Measurements from ENCODE around the gene DACH1.

The DACH1 gene

DNA sequence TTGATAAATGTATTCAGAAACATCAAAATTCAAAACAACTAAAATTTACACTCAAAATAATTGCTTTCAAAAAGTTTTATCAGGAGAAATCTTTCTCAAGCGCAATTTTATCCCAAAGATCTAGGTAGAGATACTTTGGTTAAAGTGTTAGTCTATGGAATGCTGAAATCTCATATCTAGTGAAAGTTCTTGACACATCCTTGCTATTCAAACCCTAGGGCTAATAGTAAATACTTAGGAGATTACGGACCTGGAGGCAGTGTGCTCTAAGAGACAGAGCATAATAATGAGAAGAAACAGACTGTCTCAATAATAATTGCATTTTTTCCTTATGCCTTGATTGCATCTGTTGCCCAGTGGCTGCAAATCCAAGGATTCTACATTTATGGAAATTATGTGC, 330.8 kb downstream of the DACH1 start:
- DNase-seq (ENCODE audit: insufficient read length) (no peak), FAIRE-seq (no peak)
- no peak for TF ChIP-seq TAF1 (IDR thresholded peaks at IDR 0.05; ENCODE audit: borderline replicate concordance, low read depth, low read length)
- TF ChIP-seq POLR2AphosphoS5 (IDR thresholded peaks at IDR 0.05; ENCODE audit: low read depth, low read length), result no peak
- TF ChIP-seq POLR2A (IDR thresholded peaks at IDR 0.05; ENCODE audit: low read depth, low read length), result no peak

DNA sequence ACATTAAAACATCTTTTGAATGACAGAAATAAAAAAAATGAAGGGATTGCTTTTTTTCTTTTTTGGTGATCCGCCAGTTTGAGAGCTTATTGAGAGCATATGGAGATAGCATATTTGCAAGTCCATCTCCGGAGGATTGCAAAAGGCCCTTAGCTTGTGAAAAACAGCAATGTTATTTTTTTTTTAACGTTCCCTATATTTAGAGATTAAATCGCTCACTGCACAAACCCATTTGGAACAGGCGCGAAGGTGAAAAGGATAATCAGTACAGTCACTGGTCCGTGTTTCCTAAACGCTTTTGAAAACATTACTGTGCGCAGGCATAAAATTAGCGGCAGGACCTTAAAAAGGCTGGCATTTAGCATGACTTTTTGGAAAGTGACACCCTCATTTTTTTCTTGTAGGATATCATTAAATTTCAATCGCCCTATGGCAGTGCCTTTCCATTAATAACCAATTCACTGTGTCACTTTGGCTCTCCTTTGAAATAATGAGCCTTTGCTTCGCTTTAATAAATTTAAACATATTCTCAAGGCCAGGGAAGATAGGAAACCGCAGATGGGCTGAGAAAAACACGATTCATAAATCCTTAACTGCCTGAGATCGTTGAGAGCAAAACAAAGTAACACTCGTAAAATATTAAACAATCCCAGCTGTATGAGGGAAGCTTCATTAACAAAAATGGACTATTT, 342.2 kb downstream of the DACH1 start:
- DNase-seq (ENCODE audit: insufficient read length), result no peak
- no peak for FAIRE-seq
- TF ChIP-seq TAF1 (IDR thresholded peaks at IDR 0.05; ENCODE audit: borderline replicate concordance, low read depth, low read length) (no peak), POLR2AphosphoS5 (IDR thresholded peaks at IDR 0.05; ENCODE audit: low read depth, low read length) (no peak), POLR2A (IDR thresholded peaks at IDR 0.05; ENCODE audit: low read depth, low read length) (no peak)

DNA sequence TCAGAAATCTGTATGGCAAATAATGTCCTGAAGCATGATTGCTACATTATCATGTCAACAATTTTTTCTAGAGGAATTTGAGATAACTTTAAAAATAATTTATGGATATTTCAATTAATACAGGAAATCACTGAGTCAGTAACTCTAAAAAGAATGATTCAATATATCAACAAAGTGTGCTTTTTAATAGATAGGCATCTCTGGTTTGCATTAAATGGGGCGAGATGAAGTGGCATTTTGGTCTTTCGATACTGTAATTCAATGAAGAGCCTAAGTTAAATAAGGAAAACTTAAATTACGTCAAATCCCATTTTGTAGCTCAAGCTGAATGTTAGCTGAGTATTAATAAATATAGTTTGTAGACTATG, 342.8 kb downstream of the DACH1 start:
- FAIRE-seq (no peak), DNase-seq (ENCODE audit: insufficient read length) (no peak)
- TF ChIP-seq TAF1 (IDR thresholded peaks at IDR 0.05; ENCODE audit: borderline replicate concordance, low read depth, low read length), result no peak
- TF ChIP-seq POLR2AphosphoS5 (IDR thresholded peaks at IDR 0.05; ENCODE audit: low read depth, low read length), result no peak
- TF ChIP-seq POLR2A (IDR thresholded peaks at IDR 0.05; ENCODE audit: low read depth, low read length), result no peak

DNA sequence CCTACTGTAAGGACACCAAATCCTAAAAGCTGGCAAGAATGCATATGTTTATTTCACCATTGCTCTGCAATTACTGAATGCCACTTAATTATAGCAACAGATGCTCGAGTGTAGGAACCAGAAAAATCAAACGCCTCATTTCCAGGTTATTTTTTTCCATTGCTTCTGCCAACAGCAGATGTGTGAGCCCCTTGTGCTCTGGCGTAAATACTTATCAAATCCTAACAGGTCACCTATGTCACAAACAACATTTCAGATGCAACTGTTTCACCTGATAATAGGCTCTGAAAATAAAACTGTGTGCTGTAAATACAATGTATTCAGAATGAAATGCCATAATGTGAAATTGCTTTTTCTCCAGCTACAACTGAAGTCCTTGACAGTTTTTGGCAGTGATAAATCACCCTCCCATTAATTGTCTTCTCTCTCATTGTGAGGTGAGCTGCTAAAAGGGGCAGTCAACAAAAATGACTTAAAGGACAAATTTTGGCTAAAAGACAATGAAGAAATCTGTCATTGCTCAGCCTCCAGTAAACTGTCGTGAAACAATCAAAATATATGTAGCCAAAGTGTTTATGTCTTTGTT, 344.0 kb downstream of the DACH1 start:
- FAIRE-seq (no peak), DNase-seq (ENCODE audit: insufficient read length) (no peak)
- TF ChIP-seq TAF1 (IDR thresholded peaks at IDR 0.05; ENCODE audit: borderline replicate concordance, low read depth, low read length) (no peak), POLR2AphosphoS5 (IDR thresholded peaks at IDR 0.05; ENCODE audit: low read depth, low read length) (no peak), POLR2A (IDR thresholded peaks at IDR 0.05; ENCODE audit: low read depth, low read length) (no peak)

DNA sequence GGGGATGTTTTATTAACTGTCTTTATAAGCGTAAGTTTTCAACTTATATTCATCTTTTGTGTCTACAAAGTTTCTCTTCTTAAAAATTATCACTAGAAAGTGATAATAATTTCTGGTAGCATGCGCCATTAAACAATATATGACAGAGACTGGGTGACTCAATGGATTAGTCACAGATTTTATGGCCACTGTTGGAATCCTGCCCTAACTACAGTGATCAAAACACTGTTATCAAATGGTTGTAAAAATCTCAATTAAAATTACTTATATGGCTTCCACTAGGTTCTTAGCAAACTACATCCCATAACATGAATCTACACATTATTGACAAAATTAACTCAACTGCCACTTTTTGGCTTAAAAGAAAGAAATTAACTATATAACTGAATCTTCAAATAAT, 350.0 kb downstream of the DACH1 start:
- DNase-seq (ENCODE audit: insufficient read length) (no peak), FAIRE-seq (no peak)
- no peak for TF ChIP-seq POLR2AphosphoS5 (IDR thresholded peaks at IDR 0.05; ENCODE audit: low read depth, low read length)
- no peak for TF ChIP-seq POLR2A (IDR thresholded peaks at IDR 0.05; ENCODE audit: low read depth, low read length)
- TF ChIP-seq TAF1 (IDR thresholded peaks at IDR 0.05; ENCODE audit: borderline replicate concordance, low read depth, low read length), result no peak

DNA sequence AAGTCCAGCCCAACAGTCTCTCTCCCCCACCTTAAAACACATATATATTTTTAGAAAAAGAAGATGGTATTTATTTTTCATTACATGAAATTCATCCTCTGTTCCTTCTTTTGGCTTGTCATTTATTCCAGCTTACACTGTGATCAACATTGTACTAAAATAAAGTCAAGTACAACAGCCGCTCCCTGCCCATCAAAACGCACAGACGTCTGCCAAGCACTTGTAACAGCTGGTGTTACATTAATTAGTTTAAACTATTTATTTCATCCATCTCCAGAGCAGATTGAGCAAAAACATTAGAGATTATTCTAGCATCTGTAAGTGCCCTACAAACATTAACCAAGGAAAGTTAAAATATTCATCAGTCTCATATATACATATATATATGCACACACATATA, 350.5 kb downstream of the DACH1 start:
- DNase-seq (ENCODE audit: insufficient read length) (no peak), FAIRE-seq (no peak)
- TF ChIP-seq TAF1 (IDR thresholded peaks at IDR 0.05; ENCODE audit: borderline replicate concordance, low read depth, low read length) (no peak), POLR2A (IDR thresholded peaks at IDR 0.05; ENCODE audit: low read depth, low read length) (no peak), POLR2AphosphoS5 (IDR thresholded peaks at IDR 0.05; ENCODE audit: low read depth, low read length) (no peak)

DNA sequence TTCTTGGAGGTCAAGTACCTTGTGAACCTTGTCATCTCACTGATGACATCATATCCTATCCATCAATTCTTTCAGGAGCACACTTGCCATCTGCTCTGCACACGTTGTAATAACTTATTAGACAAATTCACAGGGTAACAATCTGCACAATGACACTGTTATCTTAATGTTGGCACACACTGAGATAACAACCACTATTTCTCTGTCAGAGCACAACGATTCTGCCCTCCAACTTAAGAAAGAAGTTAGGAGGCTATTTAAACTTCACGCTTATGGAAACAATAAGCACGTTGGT, 351.3 kb downstream of the DACH1 start:
- DNase-seq (ENCODE audit: insufficient read length) (no peak), FAIRE-seq (no peak)
- TF ChIP-seq TAF1 (IDR thresholded peaks at IDR 0.05; ENCODE audit: borderline replicate concordance, low read depth, low read length), result no peak
- TF ChIP-seq POLR2AphosphoS5 (IDR thresholded peaks at IDR 0.05; ENCODE audit: low read depth, low read length), result no peak
- no peak for TF ChIP-seq POLR2A (IDR thresholded peaks at IDR 0.05; ENCODE audit: low read depth, low read length)

DNA sequence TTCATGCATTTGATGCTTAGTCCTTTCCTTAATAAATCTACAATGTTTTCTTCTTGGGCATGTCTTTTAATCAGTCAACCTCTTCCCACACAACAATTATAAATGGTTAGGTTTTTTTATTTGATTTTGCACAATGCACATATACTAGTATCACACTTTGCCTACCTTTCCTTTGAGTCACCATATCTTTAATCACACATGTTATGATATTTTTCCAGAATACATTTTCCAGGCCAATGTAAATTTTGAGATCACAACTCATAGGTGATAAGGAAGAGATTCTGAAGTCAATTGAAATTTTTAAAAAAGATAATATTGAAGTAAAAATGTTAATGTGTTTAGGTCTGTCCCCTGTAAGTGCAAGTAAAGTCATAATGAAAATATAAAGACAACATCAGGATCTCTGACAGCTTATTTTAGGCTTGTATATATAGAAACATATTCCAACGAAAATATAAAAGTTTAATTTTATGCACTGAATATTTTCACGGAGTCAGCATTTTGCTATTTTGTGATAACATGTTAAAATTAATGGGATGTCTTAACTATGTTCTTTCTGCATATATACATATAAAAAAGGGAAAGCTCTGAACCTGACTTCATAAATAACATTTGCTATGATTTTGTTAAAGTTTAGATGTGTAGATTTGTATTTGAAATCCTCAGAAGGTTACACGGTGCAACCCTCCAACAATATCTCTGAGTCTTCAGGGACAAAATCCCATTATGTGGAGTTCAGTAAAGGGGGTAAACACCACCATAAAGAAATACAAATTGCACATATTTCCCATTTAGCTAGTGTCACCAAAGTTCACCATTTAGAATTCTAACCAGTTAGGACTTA, 351.9 kb downstream of the DACH1 start:
- TF ChIP-seq POLR2A (IDR thresholded peaks at IDR 0.05; ENCODE audit: low read depth, low read length) (no peak), POLR2AphosphoS5 (IDR thresholded peaks at IDR 0.05; ENCODE audit: low read depth, low read length) (no peak), TAF1 (IDR thresholded peaks at IDR 0.05; ENCODE audit: borderline replicate concordance, low read depth, low read length) (no peak)
- FAIRE-seq, result no peak
- DNase-seq (ENCODE audit: insufficient read length), result no peak

DNA sequence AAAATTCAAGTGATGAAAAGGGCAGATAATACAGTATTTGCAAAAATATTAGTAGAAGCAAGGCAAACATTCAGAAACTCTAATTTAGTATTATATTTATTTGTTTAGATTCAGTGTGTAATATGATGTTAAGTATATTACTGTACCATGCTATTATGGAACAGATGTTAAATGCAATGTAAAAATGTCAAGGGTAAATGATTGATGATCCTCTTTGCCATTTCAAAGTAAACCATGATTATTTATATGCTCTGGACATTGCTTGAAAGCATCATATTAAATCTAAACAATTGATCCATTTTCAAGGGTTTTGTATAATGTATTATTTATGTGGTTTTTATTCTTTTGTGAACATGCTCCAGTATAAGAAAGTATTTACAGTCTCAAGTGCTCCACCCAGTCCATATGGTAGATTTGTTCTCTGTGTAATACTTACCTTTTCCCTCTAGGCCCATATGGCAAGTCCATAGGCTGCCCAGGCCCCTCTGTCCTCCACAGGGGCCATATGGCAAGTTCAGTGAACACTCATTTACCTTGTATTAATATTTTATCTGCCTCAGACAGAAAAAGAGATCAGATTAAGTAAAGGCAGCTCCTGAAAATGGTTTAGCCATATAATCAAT, 353.5 kb downstream of the DACH1 start:
- no peak for FAIRE-seq
- TF ChIP-seq POLR2A (IDR thresholded peaks at IDR 0.05; ENCODE audit: low read depth, low read length) (no peak), POLR2AphosphoS5 (IDR thresholded peaks at IDR 0.05; ENCODE audit: low read depth, low read length) (no peak), TAF1 (IDR thresholded peaks at IDR 0.05; ENCODE audit: borderline replicate concordance, low read depth, low read length) (no peak)

DNA sequence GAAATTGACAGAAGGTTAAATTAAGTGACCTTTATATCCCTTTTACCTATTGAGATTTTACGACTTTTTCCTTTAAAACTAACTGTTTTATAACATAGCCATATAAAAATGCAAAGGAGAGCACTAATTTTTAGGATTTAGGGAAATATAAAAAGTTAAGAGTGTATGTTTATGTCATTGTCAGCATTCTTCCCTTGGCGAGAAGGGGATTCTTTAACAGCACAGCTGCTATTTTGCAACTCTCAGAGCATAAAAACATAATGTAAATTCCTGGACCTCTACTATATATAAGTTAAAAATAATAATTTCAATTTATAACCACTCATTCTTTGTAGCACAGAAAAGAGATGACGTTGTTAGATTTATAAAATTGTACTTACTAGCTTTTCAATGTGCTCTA, 363.2 kb downstream of the DACH1 start:
- no peak for FAIRE-seq
- DNase-seq (ENCODE audit: insufficient read length), result no peak
- no peak for TF ChIP-seq POLR2AphosphoS5 (IDR thresholded peaks at IDR 0.05; ENCODE audit: low read depth, low read length)
- no peak for TF ChIP-seq POLR2A (IDR thresholded peaks at IDR 0.05; ENCODE audit: low read depth, low read length)

More for the DNA sequence above, 353.5 kb downstream of the DACH1 start:
- DNase-seq (ENCODE audit: insufficient read length), result no peak

DNA sequence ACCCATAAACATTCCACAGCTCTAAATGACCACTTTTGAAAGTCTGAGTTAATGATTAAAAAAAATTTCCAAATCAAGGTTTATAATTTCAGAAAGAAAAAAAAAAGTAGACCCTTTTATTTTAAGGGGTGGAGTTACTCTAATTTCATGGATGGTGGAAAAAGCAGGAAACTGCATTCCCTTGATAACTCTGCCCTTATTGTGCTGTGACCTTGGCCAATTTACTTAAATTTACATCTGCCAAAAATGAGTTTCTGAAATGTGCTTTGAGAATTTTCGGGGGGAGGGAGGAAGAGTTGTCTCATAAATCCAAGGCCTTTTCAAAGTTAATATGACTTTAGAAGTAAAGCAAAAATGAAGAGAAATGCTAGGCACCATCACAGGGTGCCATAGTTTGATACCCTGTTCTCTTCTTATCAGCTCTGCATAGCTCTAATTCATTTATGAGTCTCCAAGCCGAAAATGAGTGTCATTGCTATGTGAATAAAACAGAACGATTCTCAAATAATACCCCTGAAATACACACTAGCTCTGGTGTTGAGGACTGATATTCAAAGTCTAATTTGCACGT, 367.0 kb downstream of the DACH1 start:
- DNase-seq (ENCODE audit: insufficient read length) (no peak), FAIRE-seq (no peak)
- no peak for TF ChIP-seq POLR2AphosphoS5 (IDR thresholded peaks at IDR 0.05; ENCODE audit: low read depth, low read length)
- TF ChIP-seq TAF1 (IDR thresholded peaks at IDR 0.05; ENCODE audit: borderline replicate concordance, low read depth, low read length), result no peak
- TF ChIP-seq POLR2A (IDR thresholded peaks at IDR 0.05; ENCODE audit: low read depth, low read length), result no peak
